ENCODE measurements around the gene SNX32.

Gene SNX32

GRCh38 chr11:65891219-65892136 lies 57.7 kb downstream of the SNX32 start (continued):
- TF ChIP-seq ZNF658 (tag by site-specific recombination; IDR thresholded peaks at IDR 0.05) (no peak), ZNF214 (tag by site-specific recombination; IDR thresholded peaks at IDR 0.05; ENCODE audit: borderline replicate concordance) (no peak), ZNF596 (tag by site-specific recombination; IDR thresholded peaks at IDR 0.05) (no peak), ZNF274 (IDR thresholded peaks at IDR 0.05; ENCODE audit: low read length) (no peak), ZNF274 (tag by site-specific recombination; IDR thresholded peaks at IDR 0.05; ENCODE audit: borderline replicate concordance) (no peak), AEBP2 (tag by site-specific recombination; IDR thresholded peaks at IDR 0.05; ENCODE audit: borderline replicate concordance) (no peak), ZNF157 (tag by site-specific recombination; IDR thresholded peaks at IDR 0.05) (no peak), ZNF404 (tag by site-specific recombination; IDR thresholded peaks at IDR 0.05) (no peak), ZBTB17 (tag by site-specific recombination; IDR thresholded peaks at IDR 0.05) (peak; percentile 28; the same call in 1 of the 2 replicates), HOXC10 (CRISPR knock-in tag; IDR thresholded peaks at IDR 0.05) (no peak), IKZF3 (tag by site-specific recombination; IDR thresholded peaks at IDR 0.05) (peak; percentile 74), ZNF585B (tag by site-specific recombination; IDR thresholded peaks at IDR 0.05) (no peak), ZNF548 (tag by site-specific recombination; IDR thresholded peaks at IDR 0.05) (no peak), ZBTB11 (tag by site-specific recombination; conservative IDR thresholded peaks at IDR 0.05; ENCODE audit: low read depth) (peak; percentile 60), SP2 (tag by site-specific recombination; IDR thresholded peaks at IDR 0.05) (peak; percentile 47), OSR2 (tag by site-specific recombination; IDR thresholded peaks at IDR 0.05) (peak; percentile 56), ZBTB26 (tag by site-specific recombination; optimal IDR thresholded peaks at IDR 0.05) (no peak), ZNF645 (tag by site-specific recombination; IDR thresholded peaks at IDR 0.05) (no peak), ZNF19 (tag by site-specific recombination; IDR thresholded peaks at IDR 0.05; ENCODE audit: low read depth) (no peak), ZNF37A (tag by site-specific recombination; IDR thresholded peaks at IDR 0.05) (no peak), YY2 (tag by site-specific recombination; IDR thresholded peaks at IDR 0.05) (no peak), ZBTB10 (tag by site-specific recombination; IDR thresholded peaks at IDR 0.05) (no peak), ZNF121 (tag by site-specific recombination; IDR thresholded peaks at IDR 0.05) (no peak), ZNF768 (tag by site-specific recombination; IDR thresholded peaks at IDR 0.05) (no peak), ZNF335 (tag by site-specific recombination; conservative IDR thresholded peaks at IDR 0.05) (no peak), PRDM1 (tag by site-specific recombination; IDR thresholded peaks at IDR 0.05) (no peak), ZNF184 (tag by site-specific recombination; IDR thresholded peaks at IDR 0.05) (no peak), ZBTB7A (tag by site-specific recombination; IDR thresholded peaks at IDR 0.05; ENCODE audit: low read depth) (no peak), MEIS1 (CRISPR knock-in tag; IDR thresholded peaks at IDR 0.05; ENCODE audit: borderline replicate concordance) (no peak), ZNF174 (tag by site-specific recombination; IDR thresholded peaks at IDR 0.05) (no peak), GLIS1 (tag by site-specific recombination; IDR thresholded peaks at IDR 0.05) (peak; percentile 79)

Data from HEK293 (cell line).